IMR-90 (cell line): ENCODE data around the gene GLIS1. TPM values are rescaled to one million over a fixed set of nuclear protein-coding genes. Genes with fewer than 3 reads are reported as not detected.

Experiments used
- ATAC-seq: fragments of 200-7000 bp; cut with Tn5 transposase; 2 replicates; pipeline ENCODE4 v1.9.1; 2020; ENCODE audit warnings: low read depth, mild to moderate bottlenecking, moderate library complexity
- BruUV-seq: library from RNA; stranded (reverse); fragments of 400-500 nt; replicated peaks from 2 replicates; lab custom pipeline; 2021; lab: Mats Ljungman, UMichigan
- CTCF ChIA-PET: fragments of 300-600 bp; formaldehyde crosslinking; extraction: SDS; loops from one replicate; lab custom pipeline; 2021; ENCODE audit warnings: antibody characterized with exemption; lab: Yijun Ruan, JAX
- POLR2A ChIA-PET: fragments of 300-600 bp; sonication (Branson Sonifier 250); formaldehyde crosslinking; loops from one replicate; lab custom pipeline; 2022; ENCODE audit warnings: antibody characterized with exemption; ENCODE audit not compliant: unreplicated experiment; lab: Charles Lee
- DNase-seq: peaks from one replicate; pipeline ENCODE4 v3.0.0; 2013
- H2AFZ ChIP-seq: replicated peaks from 2 replicates; pipeline ENCODE3; 2013; ENCODE audit warnings: low read length, mild to moderate bottlenecking; ENCODE audit not compliant: poor library complexity
- H2AK5ac ChIP-seq: 2 replicates; pipeline ENCODE4 v1.6.1; 2013; ENCODE audit warnings: low read depth, low read length, inconsistent platforms
- H2AK9ac ChIP-seq: replicated peaks from 2 replicates; pipeline ENCODE3; 2013; ENCODE audit warnings: mild to moderate bottlenecking, low read depth, low read length, moderate library complexity; ENCODE audit not compliant: poor library complexity
- H2BK120ac ChIP-seq: 2 replicates; pipeline ENCODE4 v1.6.1; 2013; ENCODE audit warnings: low read depth, low read length, inconsistent platforms
- H2BK15ac ChIP-seq: 3 replicates; pipeline ENCODE4 v1.6.1; 2013; ENCODE audit warnings: low read depth, low read length, inconsistent platforms
- H2BK20ac ChIP-seq: 2 replicates; pipeline ENCODE4 v1.6.1; 2013; ENCODE audit warnings: low read depth, mild to moderate bottlenecking, inconsistent platforms, low read length, moderate library complexity
- H2BK5ac ChIP-seq: 2 replicates; pipeline ENCODE4 v1.6.1; 2013; ENCODE audit warnings: mild to moderate bottlenecking, low read depth, low read length, inconsistent platforms; ENCODE audit not compliant: poor library complexity, severe bottlenecking
- H3K14ac ChIP-seq: replicated peaks from 2 replicates; pipeline ENCODE4 v1.6.1; 2013; ENCODE audit warnings: low read depth, low read length, inconsistent platforms
- H3K18ac ChIP-seq: 2 replicates; pipeline ENCODE4 v1.6.1; 2013; ENCODE audit warnings: low read depth, low read length, control low read depth
- H3K23ac ChIP-seq: 2 replicates; pipeline ENCODE4 v1.6.1; 2013; ENCODE audit warnings: low read depth, low read length, inconsistent platforms
- H3K27ac ChIP-seq: 2 replicates; pipeline ENCODE4 v1.5.1; 2013; ENCODE audit warnings: mild to moderate bottlenecking, control low read depth, low read length; ENCODE audit not compliant: insufficient read depth
- H3K27me3 ChIP-seq: 2 replicates; pipeline ENCODE4 v1.6.1; 2013; ENCODE audit warnings: low read length; ENCODE audit not compliant: control insufficient read depth, insufficient read depth
- H3K36me3 ChIP-seq: 2 replicates; pipeline ENCODE4 v1.6.1; 2013; ENCODE audit warnings: low read length, mixed read lengths; ENCODE audit not compliant: control insufficient read depth, insufficient read depth
- H3K4ac ChIP-seq: 2 replicates; pipeline ENCODE4 v1.6.1; 2013; ENCODE audit warnings: low read depth, low read length, inconsistent platforms
- H3K4me1 ChIP-seq: 2 replicates; pipeline ENCODE4 v1.6.1; 2013; ENCODE audit warnings: low read length, mixed read lengths; ENCODE audit not compliant: control insufficient read depth, insufficient read depth
- H3K4me2 ChIP-seq: 2 replicates; pipeline ENCODE4 v1.6.1; 2013; ENCODE audit warnings: low read depth, mild to moderate bottlenecking, control low read depth, low read length, moderate library complexity
- H3K4me3 ChIP-seq: 2 replicates; pipeline ENCODE4 v1.5.1; 2013; ENCODE audit warnings: low read depth, mild to moderate bottlenecking, control low read depth, low read length, moderate library complexity; ENCODE audit not compliant: insufficient read depth
- H3K56ac ChIP-seq: 2 replicates; pipeline ENCODE4 v1.6.1; 2013; ENCODE audit warnings: low read length, inconsistent platforms; ENCODE audit not compliant: insufficient read depth; ENCODE audit errors: extremely low read depth
- H3K79me1 ChIP-seq, 2 experiments: 2 replicates each; pipeline ENCODE4 v1.6.1; 2013; ENCODE audit warnings: low read length in 2 of 2, inconsistent platforms in 1 of 2, low read depth in 1 of 2
- H3K9ac ChIP-seq: 2 replicates; pipeline ENCODE4 v1.6.1; 2013; ENCODE audit warnings: low read depth, low read length, control low read depth
- H3K9me1 ChIP-seq: 2 replicates; pipeline ENCODE4 v1.6.1; 2013; ENCODE audit warnings: low read length, inconsistent platforms; ENCODE audit not compliant: insufficient read depth
- H3K9me3 ChIP-seq: 2 replicates; pipeline ENCODE4 v1.6.1; 2013; ENCODE audit warnings: low read length; ENCODE audit not compliant: control insufficient read depth, insufficient read depth
- H4K20me1 ChIP-seq: 2 replicates; pipeline ENCODE4 v1.6.1; 2013; ENCODE audit warnings: low read length, inconsistent platforms; ENCODE audit not compliant: insufficient read depth
- H4K5ac ChIP-seq: 2 replicates; pipeline ENCODE4 v1.6.1; 2013; ENCODE audit warnings: mild to moderate bottlenecking, low read depth, low read length, control low read depth
- H4K8ac ChIP-seq, 2 experiments: 2 replicates each; pipeline ENCODE4 v1.6.1; 2013; ENCODE audit warnings: low read depth in 2 of 2, low read length in 2 of 2, control low read depth in 1 of 2, inconsistent platforms in 1 of 2
- H4K91ac ChIP-seq: 2 replicates; pipeline ENCODE4 v1.6.1; 2013; ENCODE audit warnings: low read depth, low read length, inconsistent platforms; ENCODE audit not compliant: insufficient read depth
- CEBPB ChIP-seq: IDR thresholded peaks from 2 replicates; pipeline ENCODE4 v1.6.1; 2012; ENCODE audit warnings: low read depth, low read length, improper control_type of control experiment
- FOS ChIP-seq: fragments of 150-350 bp; IDR thresholded peaks from 2 replicates; pipeline ENCODE4 v1.6.1; 2016; ENCODE audit warnings: low read depth, low read length
- SMC3 ChIP-seq: fragments of 150-350 bp; IDR thresholded peaks from 2 replicates; pipeline ENCODE4 v1.6.1; 2016; ENCODE audit warnings: low read depth, mild to moderate bottlenecking, antibody characterized with exemption, low read length, moderate library complexity
- WGBS, 2 experiments: methylation state at CpG; one replicate each; pipeline versions ENCODE4 v1.1.5 to v1.1.7; 2013; ENCODE audit warnings: missing lambda C conversion rate in 2 of 2; ENCODE audit not compliant: insufficient read length in 1 of 2; ENCODE audit errors: extremely low coverage in 2 of 2; 5-methylcytosine and 5-hydroxymethylcytosine counted together
- dilution Hi-C: fragments of 300-500 bp; cut with HindIII; formaldehyde crosslinking; loops from one replicate; pipeline ENCODE4 v1.14.3; 2018; ENCODE audit warnings: low sequenced_read_pairs; ENCODE audit not compliant: unreplicated experiment
- in situ Hi-C: fragments of 300-500 bp; cut with MboI; formaldehyde crosslinking; loops from 3 replicates; pipeline ENCODE4 v1.14.3; 2019; ENCODE audit warnings: low sequenced_read_pairs, inconsistent platforms, mixed read lengths
- intact Hi-C: fragments of 100-400 bp; cut with micrococcal nuclease; formaldehyde crosslinking; loops from 2 replicates; pipeline ENCODE4 v1.10.0; 2022
- polyA plus RNA-seq, 3 experiments: library from polyadenylated mRNA; depleted of rRNA; stranded (reverse); fragments of >200 nt; gene quantifications; 2 replicates each; pipeline ENCODE4 v1.2.3, GENCODE V29; 2012; ENCODE audit warnings: low replicate concordance in 1 of 3
- total RNA-seq: library from RNA; depleted of rRNA; stranded (reverse); fragments of >200 nt; gene quantifications from 2 replicates; pipeline ENCODE4 v1.2.3, GENCODE V29; 2012

GLIS1 gene
- total and polyA plus RNA-seq, 2 of the 4 experiments (the other 2 are of a cell fraction) = 0.18 to 2.3 TPM

GRCh38 chr1:53781654-53782053, 42.7 kb upstream of the GLIS1 start:
- Histone ChIP-seq H2AK9ac (no peak overlapping the region), H4K8ac (no peak overlapping the region), H3K4me2 (no peak overlapping the region), H3K9me1 (0 out of 2 replicates have a peak, but pooled peaks cover 2% of the 10 kb centered on the region), H3K14ac (peak overlapping the region; percentile 16), H3K9ac (no peak overlapping the region), H3K56ac (no peak overlapping the region), H3K4ac (no peak overlapping the region), H3K27ac (no peak overlapping the region), H3K79me1 (peaks cover 4 to 8% of the 10 kb centered on the region in 2 experiments; a peak in 3 of 4 replicates), H3K9me3 (no peaks in the 10 kb centered on the region), H3K4me3 (no peak overlapping the region), H3K36me3 (peaks cover 2% of the 10 kb centered on the region), H2AFZ (no peak overlapping the region), H2BK15ac (no peak overlapping the region), H3K4me1 (peaks cover 2% of the 10 kb centered on the region; the same call in 1 of the 2 replicates), H3K27me3 (no peaks in the 10 kb centered on the region), H3K18ac (no peak overlapping the region), H4K5ac (no peak overlapping the region), H4K20me1 (no peaks in the 10 kb centered on the region), H2AK5ac (no peak overlapping the region), H4K91ac (no peak overlapping the region), H2BK20ac (no peak overlapping the region), H3K23ac (no peak overlapping the region), H2BK5ac (no peak overlapping the region), H2BK120ac (0 out of 2 replicates have a peak overlapping the region, but pooled peaks have one; percentile 63)
- TF ChIP-seq CEBPB (peak; percentile 90), FOS (0 out of 2 replicates have a peak, but pooled peaks have one; percentile 8), SMC3 (no peak)
- in situ Hi-C loops = no loop called here
- intact Hi-C loops = loop anchor here (5.0 kb wide), 1 partner anchor 36 kb away; no protein-coding TSS in a partner anchor
- CTCF ChIA-PET = interaction anchor here (0.6 kb wide), 1 partner anchor 20 kb away, joined by 4 read pairs; no protein-coding TSS in a partner anchor
- DNase-seq = peak; percentile 44
- no CpG with 5 or more reads among the region's 3 CpGs for WGBS, 2 experiments
- peak; percentile 46 for ATAC-seq
- BruUV-seq = no TSS peak
- dilution Hi-C loops = no loop called here
- POLR2A ChIA-PET = no interaction called here
